MG63 (cell line): ENCODE data around the gene FABP6. TPM values are rescaled to one million over a fixed set of nuclear protein-coding genes. Genes with fewer than 3 reads are reported as not detected.

Experiments used
- DNase-seq: peaks from one replicate; pipeline ENCODE4 v3.0.0-alpha.2; 2020
- H3K27me3 ChIP-seq: fragments of 250-450 bp; sonication (Bioruptor Pico); 2 replicates; pipeline ENCODE4 v1.5.1; 2020; ENCODE audit warnings: mild to moderate bottlenecking, moderate library complexity
- H3K36me3 ChIP-seq: fragments of 250-450 bp; sonication (Bioruptor Pico); 2 replicates; pipeline ENCODE4 v1.5.1; 2020; ENCODE audit warnings: mild to moderate bottlenecking, moderate library complexity
- H3K4me3 ChIP-seq: fragments of 250-450 bp; sonication (Bioruptor Pico); 2 replicates; pipeline ENCODE4 v1.5.1; 2020; ENCODE audit warnings: mild to moderate bottlenecking, moderate library complexity
- H3K9me3 ChIP-seq: fragments of 250-450 bp; sonication (Bioruptor Pico); 2 replicates; pipeline ENCODE4 v1.5.1; 2020; ENCODE audit warnings: mild to moderate bottlenecking, moderate library complexity
- total RNA-seq: library from RNA; depleted of rRNA; stranded (reverse); fragments of >200 nt; shearing (Covaris generic); gene quantifications from 2 replicates; pipeline ENCODE4 v1.2.3, GENCODE V29; 2014; ENCODE audit warnings: low replicate concordance; rRNA removed

FABP6 gene
- total RNA-seq, 1 experiment from 2014 or later, result 2.6 TPM

DNA sequence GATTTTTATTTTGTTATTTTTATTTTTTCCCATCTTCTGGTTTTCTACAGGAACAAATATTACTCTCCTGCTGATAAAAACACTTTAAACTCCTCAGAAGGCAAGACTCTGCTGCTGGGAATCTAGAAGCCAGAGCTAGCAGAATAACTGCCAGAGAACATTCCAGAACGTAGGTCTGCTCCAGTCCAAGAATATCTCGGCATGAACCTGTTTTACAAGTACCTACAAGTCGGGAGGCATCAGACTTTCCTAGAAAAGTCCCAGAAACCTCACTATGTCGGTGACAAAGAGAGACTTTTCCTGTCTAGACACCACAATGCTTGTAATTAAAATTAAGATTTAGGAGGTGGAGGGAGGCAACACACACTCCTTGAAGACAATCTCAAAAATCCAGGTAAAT, 41.4 kb downstream of the FABP6 start:
- no peaks in the 10 kb centered on the region for H3K27me3 ChIP-seq
- no peak overlapping the region for H3K4me3 ChIP-seq
- no peaks in the 10 kb centered on the region for H3K9me3 ChIP-seq
- no peak for DNase-seq
- H3K36me3 ChIP-seq, result no peaks in the 10 kb centered on the region

DNA sequence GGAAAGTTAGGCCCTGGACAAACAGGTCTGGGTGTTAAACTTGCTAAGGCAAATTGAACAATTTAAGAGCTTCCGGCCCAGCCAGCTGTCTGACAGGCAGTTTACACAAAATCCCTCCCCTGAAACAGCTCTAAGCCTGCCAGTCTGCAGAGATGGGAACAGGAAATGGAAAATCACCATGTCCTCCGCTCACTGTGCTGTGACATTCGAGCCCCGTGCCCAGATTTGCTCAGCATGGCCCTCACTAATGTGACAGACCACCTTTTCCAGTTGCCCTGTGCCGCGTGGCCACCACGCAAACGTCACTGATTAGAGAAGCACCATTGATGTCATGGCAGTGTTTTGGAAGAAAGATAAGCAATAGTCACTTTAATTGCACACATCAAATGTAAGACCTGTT, 42.1 kb downstream of the FABP6 start:
- Histone ChIP-seq H3K36me3 (no peaks in the 10 kb centered on the region), H3K27me3 (no peaks in the 10 kb centered on the region)

DNA sequence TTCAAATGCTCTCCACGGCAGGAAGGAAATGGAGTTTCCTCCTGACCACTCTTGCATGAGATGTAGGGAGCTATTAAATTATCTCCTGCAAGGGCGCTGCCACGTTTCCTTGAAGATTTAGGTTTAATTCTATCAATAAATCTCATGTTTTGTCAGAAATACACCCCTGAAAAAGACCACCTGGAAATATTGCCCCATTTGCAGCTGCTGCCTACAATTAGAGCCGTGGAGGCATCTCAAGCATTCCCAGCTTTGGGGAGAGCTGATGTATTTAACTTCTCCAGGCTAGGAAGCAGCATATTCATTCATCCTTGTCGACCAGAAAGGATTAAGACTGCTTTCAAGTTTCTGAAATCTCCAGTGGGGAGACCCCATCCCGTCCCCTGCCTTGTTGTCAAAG, 42.5 kb downstream of the FABP6 start:
- H3K27me3 ChIP-seq, result no peaks in the 10 kb centered on the region
- H3K4me3 ChIP-seq, result no peak overlapping the region
- DNase-seq, result no peak
- no peaks in the 10 kb centered on the region for H3K9me3 ChIP-seq
- no peaks in the 10 kb centered on the region for H3K36me3 ChIP-seq

More for the DNA sequence above, 42.1 kb downstream of the FABP6 start:
- DNase-seq, result no peak
- no peak overlapping the region for H3K4me3 ChIP-seq
- no peaks in the 10 kb centered on the region for H3K9me3 ChIP-seq

DNA sequence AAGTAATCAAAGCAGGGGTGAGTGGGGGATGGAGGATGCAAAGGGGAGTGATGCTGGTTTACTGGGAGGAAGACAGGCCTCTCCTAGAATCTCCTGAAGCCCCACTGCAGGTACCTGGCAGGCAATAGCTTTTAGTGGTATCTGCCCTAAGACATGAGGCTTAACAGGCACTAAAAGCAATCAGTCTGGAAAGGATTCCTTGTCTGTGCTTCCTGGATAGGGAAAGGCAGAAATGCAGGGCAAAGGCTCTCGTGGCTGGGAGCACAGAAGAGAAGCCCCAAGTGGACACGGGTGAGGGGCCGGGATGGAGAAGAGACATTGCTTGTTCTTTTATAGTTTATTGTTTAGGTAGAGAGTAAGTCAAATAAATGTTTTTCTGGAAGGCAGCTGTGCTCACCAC, 43.0 kb downstream of the FABP6 start:
- no peak for DNase-seq
- no peaks in the 10 kb centered on the region for H3K36me3 ChIP-seq
- H3K4me3 ChIP-seq, result no peak overlapping the region
- H3K27me3 ChIP-seq, result no peaks in the 10 kb centered on the region
- no peaks in the 10 kb centered on the region for H3K9me3 ChIP-seq

DNA sequence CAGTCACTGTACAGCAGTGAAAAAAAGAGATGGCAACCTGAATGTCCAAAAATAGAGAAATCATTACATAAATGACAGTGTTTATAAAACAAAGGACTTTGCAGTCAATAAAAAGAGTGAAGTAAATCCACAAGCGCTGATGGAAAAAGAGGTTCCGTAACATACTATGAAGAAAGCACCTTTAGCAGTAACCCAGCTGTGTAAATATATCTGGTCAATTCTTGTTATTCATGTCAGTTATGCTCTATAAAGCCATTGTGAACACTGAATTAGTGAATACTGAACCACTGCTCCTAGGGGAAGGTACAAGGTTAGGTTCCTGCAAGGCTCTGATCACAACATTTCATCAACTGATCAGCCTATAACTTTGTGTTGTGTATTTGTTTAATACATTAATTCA, 43.6 kb downstream of the FABP6 start:
- Histone ChIP-seq H3K4me3 (no peak overlapping the region), H3K9me3 (no peaks in the 10 kb centered on the region), H3K27me3 (no peaks in the 10 kb centered on the region), H3K36me3 (no peaks in the 10 kb centered on the region)
- DNase-seq, result no peak

DNA sequence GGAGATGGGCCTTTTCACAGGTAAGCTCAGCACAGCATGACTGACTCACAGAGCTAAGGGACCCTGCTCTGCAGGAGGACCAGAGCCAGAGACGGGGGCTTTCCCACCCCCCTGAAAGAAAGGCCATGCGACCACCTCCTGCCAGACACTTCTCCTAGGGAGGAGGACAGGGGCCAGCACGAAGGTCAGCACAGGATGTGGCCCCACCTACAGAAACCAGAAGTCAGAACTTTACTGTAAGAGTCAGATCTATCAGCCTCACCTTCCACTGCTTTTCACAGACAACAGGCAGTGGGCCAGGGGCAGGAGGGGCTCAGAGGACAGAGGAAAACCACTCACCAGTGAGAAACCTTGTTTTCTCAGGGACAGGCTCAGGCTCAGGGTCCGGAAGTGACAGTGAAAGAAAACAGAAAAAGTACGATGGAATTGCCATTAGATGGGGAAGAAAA, 45.2 kb downstream of the FABP6 start:
- DNase-seq, result no peak
- Histone ChIP-seq H3K4me3 (no peak overlapping the region), H3K36me3 (no peaks in the 10 kb centered on the region), H3K27me3 (no peaks in the 10 kb centered on the region), H3K9me3 (no peaks in the 10 kb centered on the region)

DNA sequence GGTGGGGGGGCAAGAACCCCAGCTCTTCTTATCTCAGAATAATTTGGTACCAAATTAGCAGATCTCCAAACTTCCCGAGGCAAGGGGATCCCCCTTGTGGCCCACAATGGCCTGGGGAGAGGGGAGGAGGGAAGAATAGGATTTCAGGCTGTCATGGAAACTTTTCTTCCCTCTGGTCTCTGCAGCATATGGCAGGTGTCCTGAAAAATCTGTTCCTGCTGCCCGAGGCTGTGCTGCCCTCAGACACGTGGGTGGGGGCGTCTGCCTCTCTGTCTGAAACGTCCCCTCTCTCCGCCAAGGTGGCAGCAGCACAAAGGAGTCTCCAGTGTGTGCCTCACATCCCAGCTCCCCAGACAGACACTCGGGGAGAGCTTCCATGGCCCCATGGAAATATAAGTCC, 49.0 kb downstream of the FABP6 start:
- no peaks in the 10 kb centered on the region for H3K36me3 ChIP-seq

DNA sequence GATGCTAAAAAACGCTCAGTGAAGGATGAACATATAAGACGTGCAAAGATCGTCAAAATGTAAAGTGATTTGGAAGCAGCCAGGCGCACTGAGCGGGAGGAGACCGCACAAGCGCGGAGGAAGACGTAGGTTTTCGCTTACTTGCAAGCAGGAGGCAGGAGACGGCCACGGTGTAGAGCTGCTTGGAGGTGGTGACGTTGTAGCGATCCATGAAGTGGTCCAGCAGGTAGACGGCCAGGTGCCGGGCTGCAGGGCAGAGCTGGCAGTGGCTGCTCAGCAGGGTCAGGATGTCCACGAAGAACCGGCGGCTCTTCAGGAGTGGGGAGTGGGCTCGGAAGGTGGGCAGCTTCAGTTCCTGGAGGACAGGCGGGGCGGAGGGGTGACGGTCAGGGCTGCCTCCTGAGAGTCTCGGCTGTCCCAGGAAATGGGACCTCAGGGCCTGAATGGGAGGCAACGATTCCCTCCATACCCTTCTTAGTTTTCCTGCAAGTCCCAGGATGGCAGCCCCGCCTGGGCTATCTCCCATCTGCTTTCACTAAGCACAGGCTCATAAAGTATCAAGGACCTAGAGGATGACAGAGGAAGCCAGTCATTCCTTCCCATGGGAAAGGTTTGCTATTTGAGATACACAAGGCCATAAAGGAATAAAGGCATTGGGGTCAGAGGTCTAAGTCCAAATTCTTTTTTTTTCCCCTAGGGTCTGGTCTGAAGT, 51.2 kb downstream of the FABP6 start:
- Histone ChIP-seq H3K9me3 (no peaks in the 10 kb centered on the region), H3K36me3 (no peaks in the 10 kb centered on the region), H3K4me3 (no peak overlapping the region), H3K27me3 (peaks cover 8% of the 10 kb centered on the region; the same call in 1 of the 2 replicates)
- no peak for DNase-seq

More for the DNA sequence above, 49.0 kb downstream of the FABP6 start:
- Histone ChIP-seq H3K9me3 (no peaks in the 10 kb centered on the region), H3K4me3 (no peak overlapping the region), H3K27me3 (peaks cover 8% of the 10 kb centered on the region; the same call in 1 of the 2 replicates)
- no peak for DNase-seq

DNA sequence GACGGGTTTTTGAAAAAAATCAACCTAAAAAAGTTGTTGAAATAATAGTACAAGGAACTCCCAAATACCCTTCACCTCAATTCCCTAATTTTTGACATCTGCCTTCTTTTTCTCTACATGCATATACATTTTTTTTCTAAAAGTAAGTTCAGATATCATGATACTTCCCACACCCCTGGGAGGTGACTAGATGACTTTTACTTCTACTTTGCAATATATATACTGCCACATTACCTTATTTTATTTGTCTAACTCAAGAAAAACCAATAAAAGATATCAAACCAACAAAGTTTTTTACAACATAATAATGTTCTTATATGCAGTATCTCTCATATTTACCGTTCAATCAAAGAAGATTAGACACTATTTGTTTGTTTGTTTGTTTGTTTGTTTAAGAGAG, 52.0 kb downstream of the FABP6 start:
- H3K9me3 ChIP-seq, result no peaks in the 10 kb centered on the region
- DNase-seq, result no peak
- H3K36me3 ChIP-seq, result no peaks in the 10 kb centered on the region
- peaks cover 8% of the 10 kb centered on the region; the same call in 1 of the 2 replicates for H3K27me3 ChIP-seq
- no peak overlapping the region for H3K4me3 ChIP-seq

DNA sequence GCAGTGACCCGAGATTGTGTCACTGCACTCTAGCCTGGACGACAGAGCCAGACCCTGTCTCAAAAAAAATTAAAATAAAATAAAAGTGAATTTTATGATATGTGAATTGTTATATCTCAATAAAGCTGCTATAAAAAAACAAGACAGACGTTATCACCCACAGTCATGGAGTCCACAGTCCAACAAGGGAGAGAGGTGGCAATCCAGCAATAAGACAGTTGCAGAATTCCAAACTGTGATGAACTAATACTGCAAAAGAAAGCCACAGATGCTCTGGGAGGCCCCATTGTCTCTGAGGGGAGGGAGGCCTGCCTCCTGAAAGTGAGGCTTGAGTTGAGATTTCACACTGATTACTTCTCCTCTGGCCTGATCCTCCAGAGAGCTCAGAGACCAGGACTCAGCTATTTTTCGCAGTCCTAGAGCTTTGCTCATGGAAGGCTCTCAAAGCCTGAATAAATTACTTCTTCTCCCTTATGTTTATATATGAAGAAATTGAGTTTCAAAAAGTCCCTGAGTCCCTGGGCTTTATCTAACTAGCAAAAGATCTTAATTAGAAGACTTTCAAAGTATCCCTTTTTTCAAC, 55.1 kb downstream of the FABP6 start:
- no peak overlapping the region for H3K4me3 ChIP-seq
- H3K36me3 ChIP-seq, result no peaks in the 10 kb centered on the region
- no peaks in the 10 kb centered on the region for H3K9me3 ChIP-seq
- no peak for DNase-seq
- peaks cover 8% of the 10 kb centered on the region; the same call in 1 of the 2 replicates for H3K27me3 ChIP-seq

DNA sequence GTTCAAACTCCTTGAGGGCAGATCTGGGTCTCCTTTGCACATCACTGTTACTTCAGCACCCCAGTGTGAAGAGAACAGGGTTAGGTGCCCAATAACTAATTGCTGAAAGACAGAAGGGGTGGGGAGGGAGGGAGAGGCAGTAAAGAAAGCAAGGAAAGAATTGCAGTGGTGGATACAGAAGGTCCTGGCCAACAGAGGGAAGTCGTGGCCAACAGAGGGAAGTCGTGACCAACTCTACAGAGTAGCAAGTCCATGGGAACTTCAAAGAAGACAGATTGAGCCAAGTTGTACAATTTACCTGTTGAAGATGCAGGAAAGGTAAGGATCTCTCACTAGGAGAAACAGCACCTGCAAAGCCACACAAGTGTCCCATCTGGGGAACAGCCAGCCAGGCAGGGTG, 56.0 kb downstream of the FABP6 start:
- Histone ChIP-seq H3K4me3 (no peak overlapping the region), H3K36me3 (no peaks in the 10 kb centered on the region), H3K9me3 (no peaks in the 10 kb centered on the region), H3K27me3 (peaks cover 8% of the 10 kb centered on the region; the same call in 1 of the 2 replicates)
- DNase-seq, result no peak

DNA sequence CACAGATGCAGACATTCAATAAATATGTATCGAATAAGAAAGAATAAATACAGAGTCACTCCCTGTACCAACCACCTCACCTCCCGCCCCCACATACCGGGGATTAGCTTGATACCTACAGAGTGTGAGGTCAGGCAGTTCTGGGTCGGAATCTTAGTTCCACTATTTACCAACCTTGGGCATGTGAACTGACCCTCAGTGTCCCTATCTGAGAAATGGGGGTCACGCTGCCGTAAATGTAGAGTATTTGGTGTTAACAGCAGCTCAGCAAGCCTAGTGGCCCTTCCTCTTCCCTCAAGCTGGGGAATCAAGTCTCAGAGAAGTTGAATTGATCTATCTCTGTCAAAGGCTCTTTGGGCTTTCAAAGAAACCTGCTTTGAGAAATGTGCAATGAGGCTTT, 57.6 kb downstream of the FABP6 start:
- Histone ChIP-seq H3K4me3 (no peak overlapping the region), H3K36me3 (no peaks in the 10 kb centered on the region), H3K27me3 (peaks cover 6% of the 10 kb centered on the region; the same call in 1 of the 2 replicates), H3K9me3 (no peaks in the 10 kb centered on the region)
- no peak for DNase-seq

DNA sequence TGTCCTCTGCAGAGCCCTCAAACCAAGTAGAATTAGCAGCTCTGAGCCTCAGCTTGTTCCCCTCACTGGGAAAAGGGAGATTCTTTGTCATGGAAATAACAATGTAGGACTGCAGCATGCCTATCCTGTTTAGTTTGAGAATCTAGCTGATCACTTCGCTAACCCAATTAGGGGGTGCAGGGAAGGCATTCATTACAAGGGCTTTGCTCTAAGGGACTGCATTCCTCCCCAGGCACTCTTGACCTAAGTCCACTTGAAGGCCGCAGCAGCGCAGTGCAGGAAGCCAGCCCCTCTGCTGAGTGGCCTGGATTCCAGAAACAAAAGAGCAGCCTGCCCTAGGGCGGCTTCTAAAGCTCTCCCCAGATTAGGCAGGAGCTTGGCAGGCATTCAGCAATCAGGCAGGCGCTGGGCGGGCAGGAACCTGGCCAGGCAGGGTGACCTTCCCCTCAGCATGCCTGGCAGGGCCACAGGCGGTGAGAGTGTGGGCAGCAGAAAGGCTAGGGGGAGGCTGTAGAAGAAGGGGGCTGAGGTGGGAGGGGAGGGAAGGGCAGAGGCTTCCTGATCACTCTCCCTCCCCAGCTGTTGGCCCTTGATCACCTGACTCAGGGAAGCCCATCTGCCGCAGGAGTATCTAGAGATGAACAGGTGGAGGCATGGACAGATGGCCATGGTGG, 58.2 kb downstream of the FABP6 start:
- peak; percentile 26 for DNase-seq
- Histone ChIP-seq H3K4me3 (no peak overlapping the region), H3K27me3 (peaks cover under 1% of the 10 kb centered on the region; the same call in 1 of the 2 replicates), H3K36me3 (no peaks in the 10 kb centered on the region), H3K9me3 (no peaks in the 10 kb centered on the region)

Other genes with a start within 250 kb of the FABP6 start
- gene TTC1, start 220.4 kb upstream of the FABP6 start, total RNA-seq, result 52.3 and 59.6 TPM in 2 replicates
- 20.4 and 27.0 TPM in 2 replicates for gene PWWP2A, start 110.1 kb upstream of the FABP6 start, total RNA-seq
- gene CCNJL, start 83.1 kb downstream of the FABP6 start, total RNA-seq, result 0.16 and 8.6 TPM in 2 replicates
- 1.2 TPM in 1 of 2 replicates, not detected in the other for gene C1QTNF2, start 141.1 kb downstream of the FABP6 start, total RNA-seq
- 4.9 and 6.3 TPM in 2 replicates for gene FAM200C, start 170.5 kb downstream of the FABP6 start, total RNA-seq
- 42.3 and 88.8 TPM in 2 replicates for gene SLU7, start 189.6 kb downstream of the FABP6 start, total RNA-seq
- gene PTTG1, start 192.3 kb downstream of the FABP6 start, total RNA-seq, result 567 and 761 TPM in 2 replicates